NOMO-1 treated with dmso at 0.1 percent for 144 hours (cell line): ENCODE results near the gene APOBEC3H.

Source experiments
- DNase-seq: peaks from one replicate; lab custom pipeline; 2025; ENCODE audit not compliant: unreplicated experiment; lab: John Stamatoyannopoulos, UW

APOBEC3H gene

GRCh38 chr22:39080052-39080762 is 16.8 kb upstream of the APOBEC3H start:
- DNase-seq, result no peak

DNA sequence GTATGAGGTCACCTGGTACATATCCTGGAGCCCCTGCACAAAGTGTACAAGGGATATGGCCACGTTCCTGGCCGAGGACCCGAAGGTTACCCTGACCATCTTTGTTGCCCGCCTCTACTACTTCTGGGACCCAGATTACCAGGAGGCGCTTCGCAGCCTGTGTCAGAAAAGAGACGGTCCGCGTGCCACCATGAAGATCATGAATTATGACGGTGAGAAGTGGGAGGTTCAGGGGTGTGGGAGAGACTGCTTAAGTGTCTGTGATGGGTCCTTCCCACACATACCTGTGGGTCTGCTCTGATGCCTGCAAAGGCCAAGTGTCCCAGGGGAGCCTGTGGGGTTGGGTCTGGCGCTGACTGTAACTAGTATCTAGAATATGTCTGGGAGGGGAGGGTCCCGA is 16.0 kb upstream of the APOBEC3H start:
- DNase-seq, result no peak

DNA sequence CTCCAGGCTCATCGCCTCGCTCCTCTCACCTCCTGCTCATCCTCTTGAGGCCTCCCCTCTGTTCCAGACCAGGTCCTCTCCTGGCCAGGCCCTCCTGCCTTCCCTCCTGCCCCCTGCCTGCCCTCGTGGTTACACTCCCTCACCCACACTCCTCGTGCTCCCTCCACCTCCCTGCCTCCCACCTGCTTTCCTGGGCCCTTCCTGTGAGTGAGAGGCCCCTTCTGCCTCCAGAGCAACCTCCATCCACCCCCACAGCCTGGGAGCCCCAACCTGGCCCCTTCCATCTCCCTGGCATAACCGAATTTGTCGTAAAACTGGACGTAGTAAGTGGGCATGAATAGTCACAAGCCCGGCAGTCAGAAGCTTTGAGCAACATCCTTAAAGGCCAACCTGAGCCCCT is 15.4 kb upstream of the APOBEC3H start:
- DNase-seq, result no peak

- no peak for DNase-seq
These were observed 13.6 kb upstream of the APOBEC3H start for GRCh38 chr22:39083212-39084165.

GRCh38 chr22:39084666-39085065 is 12.4 kb upstream of the APOBEC3H start:
- DNase-seq, result no peak

DNA sequence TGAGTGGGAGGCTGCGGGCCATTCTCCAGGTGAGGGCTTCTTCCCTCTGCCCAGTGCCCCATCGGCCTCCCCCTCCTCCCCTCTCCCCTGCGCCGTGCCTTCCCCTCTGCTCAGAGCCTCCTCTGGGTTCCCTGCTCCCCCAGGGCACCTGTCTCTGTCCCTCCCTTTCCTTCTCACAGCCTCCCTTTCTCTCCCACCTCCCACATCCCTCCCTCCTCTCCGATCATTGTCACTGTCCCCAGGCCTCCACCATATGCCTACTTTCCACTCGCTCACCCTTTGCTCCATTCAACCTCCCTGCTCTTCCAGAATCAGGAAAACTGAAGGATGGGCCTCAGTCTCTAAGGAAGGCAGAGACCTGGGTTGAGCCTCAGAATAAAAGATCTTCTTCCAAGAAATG is 9.9 kb upstream of the APOBEC3H start:
- no peak for DNase-seq

DNA sequence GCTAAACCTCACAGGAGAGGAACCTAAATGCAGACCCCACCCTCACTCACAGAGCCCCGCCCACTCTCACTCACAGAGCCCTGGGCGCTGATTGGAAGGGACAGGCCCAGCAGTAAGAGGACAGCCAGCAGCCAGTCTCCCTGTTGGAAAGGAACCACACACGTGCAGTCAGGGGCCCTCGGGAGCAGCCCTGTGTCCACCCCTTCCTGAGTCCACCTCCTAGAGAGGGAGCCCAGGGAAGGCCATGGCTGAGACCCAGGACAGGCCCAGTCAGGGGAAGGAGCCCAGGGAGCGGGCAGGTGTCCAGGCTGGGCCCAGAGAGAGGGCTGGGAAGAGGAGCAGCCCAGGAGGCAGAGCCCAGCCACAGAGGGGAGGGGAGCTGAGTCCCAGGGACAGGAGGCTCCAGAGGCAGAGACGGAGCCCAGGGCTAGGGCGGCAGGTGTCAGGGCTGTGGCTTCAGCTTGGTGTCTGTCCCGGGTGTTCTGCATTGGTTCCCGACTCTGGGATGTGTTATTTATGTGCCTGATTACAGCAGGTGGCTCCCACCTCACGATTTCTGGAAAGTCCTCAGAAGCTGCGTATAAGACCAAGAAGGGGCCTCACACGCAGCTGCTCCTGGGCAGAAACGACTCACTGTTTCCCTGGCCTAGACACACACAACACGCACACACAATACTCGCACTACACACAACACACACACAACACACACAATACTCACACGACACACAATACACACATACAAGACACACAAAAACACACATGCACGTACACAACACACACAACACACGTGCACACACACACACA is 9.0 kb upstream of the APOBEC3H start:
- no peak for DNase-seq

- DNase-seq, result no peak
These were observed 8.4 kb upstream of the APOBEC3H start for GRCh38 chr22:39088685-39089032.

GRCh38 chr22:39089928-39090327 is 7.1 kb upstream of the APOBEC3H start:
- DNase-seq, result no peak

GRCh38 chr22:39090426-39091064 is 6.5 kb upstream of the APOBEC3H start:
- no peak for DNase-seq

- no peak for DNase-seq
These were observed 5.6 kb upstream of the APOBEC3H start for GRCh38 chr22:39091126-39092081.

GRCh38 chr22:39092111-39092862 is 4.8 kb upstream of the APOBEC3H start:
- DNase-seq, result no peak

GRCh38 chr22:39094717-39095389 is 2.2 kb upstream of the APOBEC3H start:
- DNase-seq, result no peak

- DNase-seq, result no peak
These were observed 1.1 kb upstream of the APOBEC3H start for GRCh38 chr22:39095971-39096370.

DNA sequence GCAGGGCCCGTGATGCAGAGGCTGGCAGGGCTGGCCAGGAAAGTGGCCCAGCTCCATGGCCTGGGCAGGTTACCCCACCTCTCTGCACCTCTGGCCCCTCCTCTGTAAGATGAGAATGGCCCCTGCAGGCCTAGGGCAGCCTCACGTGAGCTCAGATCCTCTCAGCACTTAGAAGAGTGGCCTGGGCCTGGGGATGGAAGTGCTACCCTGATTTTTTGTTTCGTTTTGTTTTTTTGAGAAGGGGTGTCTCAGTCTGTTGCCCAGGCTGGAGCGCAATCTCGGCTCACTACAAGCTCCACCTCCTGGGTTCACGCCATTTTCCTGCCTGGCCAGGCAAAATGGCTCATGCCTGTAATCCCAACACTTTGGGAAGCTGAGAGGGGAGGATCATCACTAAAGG is 982 bp downstream of the APOBEC3H start:
- DNase-seq, result no peak

- DNase-seq, result no peak
These were observed 1.5 kb downstream of the APOBEC3H start for GRCh38 chr22:39098576-39098975.

- DNase-seq, result no peak
These were observed 4.2 kb downstream of the APOBEC3H start for GRCh38 chr22:39101226-39101625.

GRCh38 chr22:39103431-39103830 is 6.4 kb downstream of the APOBEC3H start:
- no peak for DNase-seq

GRCh38 chr22:39106326-39106725 is 9.3 kb downstream of the APOBEC3H start:
- DNase-seq, result no peak
